DND-41 (cell line): Measurements from ENCODE around the gene PIAS1.

ENCODE experiments used
- ATAC-seq: fragments of 200-7000 bp; cut with Tn5 transposase; 3 replicates; pipeline ENCODE4 v1.9.1; 2021; ENCODE audit warnings: low read depth; ENCODE audit not compliant: insufficient read depth
- DNase-seq: peaks from one replicate; pipeline ENCODE4 v3.0.0-alpha.2; 2020
- H2AFZ ChIP-seq: 2 replicates; pipeline ENCODE4 v1.6.0; 2012; ENCODE audit warnings: low read depth, low read length
- H3K27ac ChIP-seq: 2 replicates; pipeline ENCODE4 v1.5.1; 2012; ENCODE audit warnings: low read length, inconsistent platforms
- H3K27me3 ChIP-seq: fragments of 200-600 bp; sonication (generic); 2 replicates; pipeline ENCODE4 v1.6.0; 2012; ENCODE audit warnings: low read length, mild to moderate bottlenecking, inconsistent platforms; ENCODE audit not compliant: insufficient read depth, poor library complexity
- H3K36me3 ChIP-seq: 2 replicates; pipeline ENCODE4 v1.5.1; 2012; ENCODE audit warnings: low read length, inconsistent platforms; ENCODE audit not compliant: insufficient read depth
- H3K4me1 ChIP-seq: 2 replicates; pipeline ENCODE4 v1.5.1; 2012; ENCODE audit warnings: mild to moderate bottlenecking, low read length; ENCODE audit not compliant: insufficient read depth
- H3K4me2 ChIP-seq: 2 replicates; pipeline ENCODE4 v1.6.0; 2012; ENCODE audit warnings: mild to moderate bottlenecking, moderate library complexity, low read length, inconsistent platforms; ENCODE audit not compliant: insufficient read depth
- H3K4me3 ChIP-seq, 2 experiments: fragments of 200-600 bp in 1 of 2; shearing (Covaris generic) in 1 of 2; 2 replicates each; pipeline ENCODE4 v1.5.1; 2012 to 2016; ENCODE audit warnings: inconsistent platforms in 2 of 2, low read length in 2 of 2, mild to moderate bottlenecking in 2 of 2, low read depth in 1 of 2, moderate library complexity in 1 of 2
- H3K79me2 ChIP-seq: 2 replicates; pipeline ENCODE4 v1.6.0; 2012; ENCODE audit warnings: low read length, inconsistent platforms; ENCODE audit not compliant: insufficient read depth
- H3K9ac ChIP-seq: 2 replicates; pipeline ENCODE4 v1.6.0; 2012; ENCODE audit warnings: low read depth, mild to moderate bottlenecking, inconsistent platforms, low read length, moderate library complexity
- H3K9me3 ChIP-seq: 2 replicates; pipeline ENCODE4 v1.5.1; 2012; ENCODE audit warnings: low read length, moderate library complexity, mild to moderate bottlenecking, inconsistent platforms; ENCODE audit not compliant: insufficient read depth, severe bottlenecking
- H4K20me1 ChIP-seq: 2 replicates; pipeline ENCODE4 v1.6.0; 2012; ENCODE audit warnings: low read length; ENCODE audit not compliant: insufficient read depth
- CTCF ChIP-seq: IDR thresholded peaks from 2 replicates; pipeline ENCODE4 v1.5.1; 2012; ENCODE audit warnings: borderline replicate concordance, low read length, moderate library complexity, mild to moderate bottlenecking; ENCODE audit not compliant: poor library complexity, severe bottlenecking; ENCODE audit errors: extremely low read depth
- EZH2 ChIP-seq: IDR thresholded peaks from 3 replicates; pipeline ENCODE4 v1.6.1; 2012; ENCODE audit warnings: borderline replicate concordance, low read depth, mild to moderate bottlenecking, moderate library complexity, low read length, inconsistent platforms; ENCODE audit not compliant: severe bottlenecking

Gene PIAS1

GRCh38 chr15:68175526-68175925 is 121.4 kb downstream of the PIAS1 start:
- H3K4me1 ChIP-seq = no peaks in the 10 kb centered on the region
- no peak overlapping the region for H3K4me3 ChIP-seq
- TF ChIP-seq EZH2 (no peak), CTCF (no peak)
- H3K9me3 ChIP-seq = no peaks in the 10 kb centered on the region
- no peak overlapping the region for H3K4me2 ChIP-seq
- H4K20me1 ChIP-seq = no peaks in the 10 kb centered on the region
- H2AFZ ChIP-seq = no peak overlapping the region
- no peaks in the 10 kb centered on the region for H3K79me2 ChIP-seq
- no peak overlapping the region for H3K27ac ChIP-seq
- no peaks in the 10 kb centered on the region for H3K27me3 ChIP-seq
- no peak overlapping the region for H3K9ac ChIP-seq
- ATAC-seq (no peak), DNase-seq (no peak)
- H3K36me3 ChIP-seq = peaks cover 50% of the 10 kb centered on the region

- DNase-seq (no peak), ATAC-seq (no peak)
- H2AFZ ChIP-seq = no peak overlapping the region
- no peaks in the 10 kb centered on the region for H3K4me1 ChIP-seq
- H3K36me3 ChIP-seq = peaks cover 61% of the 10 kb centered on the region
- no peaks in the 10 kb centered on the region for H3K79me2 ChIP-seq
- H3K9me3 ChIP-seq = no peaks in the 10 kb centered on the region
- TF ChIP-seq EZH2 (no peak), CTCF (no peak)
- H3K4me3 ChIP-seq = no peak overlapping the region
- H3K4me2 ChIP-seq = no peak overlapping the region
- H3K9ac ChIP-seq = no peak overlapping the region
- H3K27ac ChIP-seq = no peak overlapping the region
- H3K27me3 ChIP-seq = no peaks in the 10 kb centered on the region
- H4K20me1 ChIP-seq = no peaks in the 10 kb centered on the region
Observed at GRCh38 chr15:68176601-68177000, 122.5 kb downstream of the PIAS1 start.

GRCh38 chr15:68177742-68178141 is 123.6 kb downstream of the PIAS1 start:
- Histone ChIP-seq H3K4me1 (no peaks in the 10 kb centered on the region), H3K36me3 (peaks cover 69% of the 10 kb centered on the region), H3K4me3 (no peak overlapping the region), H3K9me3 (no peaks in the 10 kb centered on the region), H3K27ac (no peak overlapping the region), H3K79me2 (no peaks in the 10 kb centered on the region), H4K20me1 (no peaks in the 10 kb centered on the region), H2AFZ (no peak overlapping the region), H3K27me3 (no peaks in the 10 kb centered on the region), H3K9ac (no peak overlapping the region), H3K4me2 (no peak overlapping the region)
- no peak for TF ChIP-seq CTCF
- no peak for TF ChIP-seq EZH2
- DNase-seq (no peak), ATAC-seq (no peak)
